SU-DHL-6 (cell line): ENCODE data around the gene ARFGAP3.

ENCODE experiments used
- H2AFZ ChIP-seq: fragments of 200-600 bp; sonication (generic); 2 replicates; pipeline ENCODE4 v1.6.1; 2014; ENCODE audit warnings: low read depth, mild to moderate bottlenecking, moderate library complexity, mixed read lengths, antibody characterized with exemption, low read length; ENCODE audit not compliant: severe bottlenecking
- H3F3A ChIP-seq: fragments of 200-600 bp; shearing (Covaris generic); 2 replicates; pipeline ENCODE4 v1.6.0; 2016; ENCODE audit warnings: antibody characterized with exemption, mild to moderate bottlenecking; ENCODE audit not compliant: insufficient read depth
- H3K27ac ChIP-seq: fragments of 200-600 bp; sonication (generic); 2 replicates; pipeline ENCODE4 v1.5.1; 2016; ENCODE audit warnings: low read depth, mild to moderate bottlenecking, low read length, moderate library complexity, mixed read lengths
- H3K27me3 ChIP-seq: fragments of 200-600 bp; sonication (generic), shearing (Covaris generic); 2 replicates; pipeline ENCODE4 v1.6.0; 2014; ENCODE audit warnings: mild to moderate bottlenecking, low read length
- H3K36me3 ChIP-seq: fragments of 200-600 bp; sonication (generic); 2 replicates; pipeline ENCODE4 v1.6.1; 2014; ENCODE audit warnings: mild to moderate bottlenecking, low read length, mixed read lengths
- H3K4me2 ChIP-seq: fragments of 300-600, 200-600 bp; shearing (Covaris generic), sonication (generic); 2 replicates; pipeline ENCODE4 v1.6.0; 2014; ENCODE audit warnings: low read length, low read depth, mild to moderate bottlenecking; ENCODE audit not compliant: poor library complexity, severe bottlenecking
- H3K4me3 ChIP-seq: fragments of 200-600 bp; sonication (generic); 2 replicates; pipeline ENCODE4 v1.5.1; 2014; ENCODE audit warnings: antibody characterized with exemption, low read length, mild to moderate bottlenecking, mixed read lengths; ENCODE audit not compliant: insufficient read depth, poor library complexity, severe bottlenecking
- H3K79me2 ChIP-seq: fragments of 200-600 bp; sonication (generic); 2 replicates; pipeline ENCODE4 v1.6.1; 2014; ENCODE audit warnings: mild to moderate bottlenecking, low read length, moderate library complexity; ENCODE audit not compliant: insufficient read depth
- H3K9ac ChIP-seq: fragments of 200-600 bp; sonication (generic); 2 replicates; pipeline ENCODE4 v1.7.0; 2014; ENCODE audit warnings: mild to moderate bottlenecking, low read length
- H3K9me2 ChIP-seq: fragments of 200-600 bp; sonication (generic); replicated peaks from 2 replicates; pipeline ENCODE4 v1.6.1; 2014; ENCODE audit warnings: low read length; ENCODE audit not compliant: insufficient read depth
- H3K9me3 ChIP-seq: fragments of 200-600 bp; sonication (generic); 2 replicates; pipeline ENCODE4 v1.6.1; 2014; ENCODE audit warnings: low read length, mixed read lengths; ENCODE audit not compliant: insufficient read depth
- H4K20me1 ChIP-seq: fragments of 200-600 bp; sonication (generic); 2 replicates; pipeline ENCODE4 v1.6.1; 2014; ENCODE audit warnings: low read depth, mild to moderate bottlenecking, antibody characterized with exemption, low read length, moderate library complexity, mixed read lengths
- CTCF ChIP-seq: fragments of 200-600 bp; sonication (generic); IDR thresholded peaks from one replicate; pipeline ENCODE4 v1.5.1; 2017; ENCODE audit warnings: antibody characterized with exemption, mild to moderate bottlenecking, low read length, moderate library complexity; ENCODE audit not compliant: insufficient read depth, poor library complexity, severe bottlenecking
- EZH2phosphoT487 ChIP-seq: fragments of 200-600 bp; sonication (generic), shearing (Covaris generic); conservative IDR thresholded peaks from 2 replicates; pipeline ENCODE4 v1.6.1; 2018; ENCODE audit warnings: mild to moderate bottlenecking, antibody characterized with exemption, low read length, moderate library complexity, mixed read lengths

Gene ARFGAP3

GRCh38 chr22:42877158-42877557, 20.1 kb upstream of the ARFGAP3 start:
- H3K36me3 ChIP-seq: no peaks in the 10 kb centered on the region
- no peaks in the 10 kb centered on the region for H3K27me3 ChIP-seq
- H2AFZ ChIP-seq: no peak overlapping the region
- no peaks in the 10 kb centered on the region for H3K79me2 ChIP-seq
- no peaks in the 10 kb centered on the region for H3F3A ChIP-seq
- no peak overlapping the region for H3K27ac ChIP-seq
- H4K20me1 ChIP-seq: no peaks in the 10 kb centered on the region
- no peak for TF ChIP-seq CTCF
- no peak for TF ChIP-seq EZH2phosphoT487
- no peaks in the 10 kb centered on the region for H3K9me2 ChIP-seq
- H3K4me2 ChIP-seq: no peak overlapping the region
- no peak overlapping the region for H3K4me3 ChIP-seq
- no peak overlapping the region for H3K9ac ChIP-seq
- no peaks in the 10 kb centered on the region for H3K9me3 ChIP-seq

GRCh38 chr22:42876041-42876440, 19.0 kb upstream of the ARFGAP3 start:
- Histone ChIP-seq H3K27ac (no peak overlapping the region), H3K36me3 (no peaks in the 10 kb centered on the region), H3K79me2 (no peaks in the 10 kb centered on the region), H3F3A (no peaks in the 10 kb centered on the region), H3K9me3 (no peaks in the 10 kb centered on the region), H3K9ac (no peak overlapping the region), H2AFZ (no peak overlapping the region), H3K4me3 (no peak overlapping the region), H4K20me1 (no peaks in the 10 kb centered on the region), H3K27me3 (no peaks in the 10 kb centered on the region), H3K9me2 (no peaks in the 10 kb centered on the region), H3K4me2 (no peak overlapping the region)
- TF ChIP-seq CTCF (no peak), EZH2phosphoT487 (no peak)

- no peak overlapping the region for H3K4me2 ChIP-seq
- H3K27ac ChIP-seq: no peak overlapping the region
- no peaks in the 10 kb centered on the region for H3K9me2 ChIP-seq
- no peak overlapping the region for H3K4me3 ChIP-seq
- no peaks in the 10 kb centered on the region for H3K27me3 ChIP-seq
- no peaks in the 10 kb centered on the region for H3F3A ChIP-seq
- no peaks in the 10 kb centered on the region for H4K20me1 ChIP-seq
- no peaks in the 10 kb centered on the region for H3K79me2 ChIP-seq
- TF ChIP-seq EZH2phosphoT487 (no peak), CTCF (no peak)
- H3K36me3 ChIP-seq: no peaks in the 10 kb centered on the region
- no peak overlapping the region for H3K9ac ChIP-seq
- H3K9me3 ChIP-seq: no peaks in the 10 kb centered on the region
- no peak overlapping the region for H2AFZ ChIP-seq
Measured at GRCh38 chr22:42874010-42874409, 16.9 kb upstream of the ARFGAP3 start.

- Histone ChIP-seq H3F3A (no peaks in the 10 kb centered on the region), H3K9me2 (no peaks in the 10 kb centered on the region), H3K9me3 (no peaks in the 10 kb centered on the region), H3K27ac (no peak overlapping the region), H3K36me3 (no peaks in the 10 kb centered on the region), H3K4me2 (no peak overlapping the region), H4K20me1 (no peaks in the 10 kb centered on the region), H3K27me3 (no peaks in the 10 kb centered on the region), H3K4me3 (no peak overlapping the region), H3K79me2 (no peaks in the 10 kb centered on the region), H2AFZ (no peak overlapping the region), H3K9ac (no peak overlapping the region)
- TF ChIP-seq CTCF: no peak
- no peak for TF ChIP-seq EZH2phosphoT487
Measured at GRCh38 chr22:42873356-42873755, 16.3 kb upstream of the ARFGAP3 start.
